Activated B cell treated with CpG ODN at 0.5 μM for 24 hours (primary cell): ENCODE measurements around the gene FAM180A. TPM values are rescaled to one million over a fixed set of nuclear protein-coding genes. Genes with fewer than 3 reads are reported as not detected.

Experiments
- ATAC-seq: fragments of 200-7000 bp; cut with Tn5 transposase; one replicate; pipeline ENCODE4 v1.10.0; 2021; ENCODE audit warnings: low read depth, mild to moderate bottlenecking, moderate library complexity
- CTCF ChIA-PET: fragments of 350-600 bp; sonication (Branson Sonifier 250); formaldehyde crosslinking; loops from one replicate; lab custom pipeline; 2021; ENCODE audit warnings: antibody characterized with exemption; lab: Charles Lee
- POLR2A ChIA-PET: fragments of 350-600 bp; sonication (Branson Sonifier 250); formaldehyde crosslinking; loops from one replicate; lab custom pipeline; 2021; ENCODE audit warnings: antibody characterized with exemption; lab: Charles Lee
- DNase-seq: peaks from one replicate; pipeline ENCODE4 v3.0.0; 2022
- H3K27ac Mint-ChIP-seq: one replicate; pipeline ENCODE4 v1.8.0; 2020; ENCODE audit warnings: mixed read lengths
- H3K27me3 Mint-ChIP-seq: one replicate; pipeline ENCODE4 v1.8.0; 2021; ENCODE audit warnings: mixed read lengths
- H3K36me3 Mint-ChIP-seq: one replicate; pipeline ENCODE4 v1.8.0; 2021; ENCODE audit warnings: low read depth, mixed read lengths
- H3K4me1 Mint-ChIP-seq: one replicate; pipeline ENCODE4 v1.8.0; 2021; ENCODE audit warnings: mixed read lengths
- H3K4me3 Mint-ChIP-seq: one replicate; pipeline ENCODE4 v1.8.0; 2020; ENCODE audit warnings: mild to moderate bottlenecking, mixed read lengths
- H3K9me3 Mint-ChIP-seq: one replicate; pipeline ENCODE4 v1.8.0; 2020; ENCODE audit warnings: mixed read lengths
- CTCF ChIP-seq: fragments of 200-600 bp; IDR thresholded peaks from one replicate; pipeline ENCODE4 v1.8.0; 2022; ENCODE audit warnings: antibody characterized with exemption, mild to moderate bottlenecking
- intact Hi-C: fragments of 100-400 bp; cut with micrococcal nuclease; formaldehyde crosslinking; loops from one replicate; pipeline ENCODE4 v1.15.1; 2024
- total RNA-seq: library from RNA; stranded (reverse); gene quantifications from 2 replicates; pipeline ENCODE4 v1.2.3, GENCODE V29; 2022

Gene FAM180A
- total RNA-seq, 1 donor from 2014 or later: not detected

- no peaks in the 10 kb centered on the region for H3K36me3 Mint-ChIP-seq
- intact Hi-C loops: no loop called here
- H3K27ac Mint-ChIP-seq: no peak overlapping the region
- no peaks in the 10 kb centered on the region for H3K4me1 Mint-ChIP-seq
- DNase-seq: no peak
- TF ChIP-seq CTCF: no peak
- ATAC-seq: no peak
- POLR2A ChIA-PET: no interaction called here
- H3K9me3 Mint-ChIP-seq: no peaks in the 10 kb centered on the region
- peaks cover 9% of the 10 kb centered on the region for H3K27me3 Mint-ChIP-seq
- CTCF ChIA-PET: no interaction called here
- H3K4me3 Mint-ChIP-seq: no peak overlapping the region
Observed at GRCh38 chr7:135714534-135715009, 34.0 kb downstream of the FAM180A start.

GRCh38 chr7:135713836-135714470 is 34.7 kb downstream of the FAM180A start:
- H3K36me3 Mint-ChIP-seq: no peaks in the 10 kb centered on the region
- H3K9me3 Mint-ChIP-seq: no peaks in the 10 kb centered on the region
- intact Hi-C loops: no loop called here
- no peak overlapping the region for H3K27ac Mint-ChIP-seq
- ChIA-PET POLR2A (no interaction called here), CTCF (no interaction called here)
- no peak for TF ChIP-seq CTCF
- DNase-seq: no peak
- H3K4me3 Mint-ChIP-seq: no peak overlapping the region
- no peaks in the 10 kb centered on the region for H3K4me1 Mint-ChIP-seq
- ATAC-seq: no peak
- peaks cover 9% of the 10 kb centered on the region for H3K27me3 Mint-ChIP-seq

- peaks cover 3% of the 10 kb centered on the region for H3K27me3 Mint-ChIP-seq
- POLR2A ChIA-PET: no interaction called here
- no peak for ATAC-seq
- DNase-seq: no peak
- CTCF ChIA-PET: no interaction called here
- no peaks in the 10 kb centered on the region for H3K36me3 Mint-ChIP-seq
- no peaks in the 10 kb centered on the region for H3K4me1 Mint-ChIP-seq
- H3K4me3 Mint-ChIP-seq: no peak overlapping the region
- TF ChIP-seq CTCF: no peak
- intact Hi-C loops: no loop called here
- H3K9me3 Mint-ChIP-seq: no peaks in the 10 kb centered on the region
- no peak overlapping the region for H3K27ac Mint-ChIP-seq
Observed at GRCh38 chr7:135712796-135713195, 35.8 kb downstream of the FAM180A start.

- DNase-seq (no peak), ATAC-seq (no peak)
- Mint-ChIP-seq H3K36me3 (no peaks in the 10 kb centered on the region), H3K27ac (no peak overlapping the region), H3K27me3 (peaks cover 3% of the 10 kb centered on the region), H3K9me3 (no peaks in the 10 kb centered on the region), H3K4me3 (no peak overlapping the region), H3K4me1 (no peaks in the 10 kb centered on the region)
- intact Hi-C loops: no loop called here
- CTCF ChIA-PET: no interaction called here
- TF ChIP-seq CTCF: no peak
- POLR2A ChIA-PET: no interaction called here
Observed at GRCh38 chr7:135712182-135712782, 36.3 kb downstream of the FAM180A start.

- H3K27ac Mint-ChIP-seq: no peak overlapping the region
- H3K27me3 Mint-ChIP-seq: no peaks in the 10 kb centered on the region
- ChIA-PET POLR2A (no interaction called here), CTCF (no interaction called here)
- DNase-seq (no peak), ATAC-seq (no peak)
- no peaks in the 10 kb centered on the region for H3K36me3 Mint-ChIP-seq
- no peak overlapping the region for H3K4me3 Mint-ChIP-seq
- H3K4me1 Mint-ChIP-seq: no peaks in the 10 kb centered on the region
- TF ChIP-seq CTCF: no peak
- H3K9me3 Mint-ChIP-seq: no peaks in the 10 kb centered on the region
- intact Hi-C loops: no loop called here
Observed at GRCh38 chr7:135711139-135711469, 37.5 kb downstream of the FAM180A start.
